NT2/D1 (cell line): ENCODE results near the gene ARIH2.

Experiments
- DNase-seq: peaks from one replicate; pipeline ENCODE4 v3.0.0-alpha.2; 2011; ENCODE audit warnings: low read depth, low spot score
- H3K27me3 ChIP-seq: 2 replicates; pipeline ENCODE4 v1.6.0; 2011; ENCODE audit warnings: mild to moderate bottlenecking; ENCODE audit not compliant: insufficient read length, insufficient read depth
- H3K36me3 ChIP-seq: 2 replicates; pipeline ENCODE4 v1.6.1; 2011; ENCODE audit warnings: mild to moderate bottlenecking, low read length, mixed read lengths; ENCODE audit not compliant: insufficient read depth, insufficient read length
- H3K4me1 ChIP-seq: 2 replicates; pipeline ENCODE4 v1.5.1; 2011; ENCODE audit not compliant: insufficient read depth, insufficient read length
- H3K4me3 ChIP-seq: 2 replicates; pipeline ENCODE4 v1.5.1; 2011; ENCODE audit warnings: low read depth; ENCODE audit not compliant: insufficient read length
- H3K9ac ChIP-seq: 2 replicates; pipeline ENCODE4 v1.6.0; 2011; ENCODE audit warnings: low read depth; ENCODE audit not compliant: insufficient read length
- H3K9me3 ChIP-seq: 2 replicates; pipeline ENCODE4 v1.5.1; 2011; ENCODE audit warnings: mild to moderate bottlenecking, low read length; ENCODE audit not compliant: insufficient read depth
- SUZ12 ChIP-seq: IDR thresholded peaks from 2 replicates; pipeline ENCODE4 v1.6.1; 2011; ENCODE audit not compliant: insufficient read length, insufficient read depth; ENCODE audit errors: extremely low read depth
- YY1 ChIP-seq: IDR thresholded peaks from 2 replicates; pipeline ENCODE4 v1.6.1; 2011; ENCODE audit not compliant: insufficient read length, insufficient read depth
- ZNF274 ChIP-seq: IDR thresholded peaks from 2 replicates; pipeline ENCODE4 v1.6.1; 2011; ENCODE audit warnings: mild to moderate bottlenecking, low read depth, low read length

The ARIH2 gene

GRCh38 chr3:49025793-49026520, 107.3 kb downstream of the ARIH2 start:
- no peak for DNase-seq
- peaks cover 22% of the 10 kb centered on the region for H3K4me1 ChIP-seq
- H3K27me3 ChIP-seq, result no peaks in the 10 kb centered on the region
- no peaks in the 10 kb centered on the region for H3K9me3 ChIP-seq
- TF ChIP-seq YY1, result no peak
- TF ChIP-seq ZNF274, result no peak
- no peak for TF ChIP-seq SUZ12
- H3K36me3 ChIP-seq, result peaks cover 74% of the 10 kb centered on the region
- H3K4me3 ChIP-seq, result no peak overlapping the region
- no peak overlapping the region for H3K9ac ChIP-seq

DNA sequence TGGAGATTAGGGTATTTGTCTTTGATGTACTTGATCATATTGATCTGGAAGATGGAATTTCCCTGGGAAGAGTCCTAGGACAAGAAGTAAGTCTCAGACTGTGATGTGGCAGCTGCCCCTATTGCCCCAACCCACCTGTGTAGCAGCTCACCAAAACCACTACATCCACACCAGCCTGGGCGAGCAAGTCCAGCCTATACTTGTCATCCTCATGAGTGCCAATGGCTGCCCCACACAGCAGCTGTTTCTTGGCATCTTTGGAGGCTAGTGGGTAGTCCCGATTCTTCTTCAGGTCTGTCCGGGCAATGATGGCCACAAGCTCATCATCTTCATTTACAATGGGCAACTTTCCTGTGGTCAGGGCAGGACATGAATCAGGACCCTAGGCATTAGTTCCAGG, 107.9 kb downstream of the ARIH2 start:
- TF ChIP-seq ZNF274, result no peak
- no peak for TF ChIP-seq SUZ12
- TF ChIP-seq YY1, result no peak
- peaks cover 79% of the 10 kb centered on the region for H3K36me3 ChIP-seq
- DNase-seq, result no peak
- no peaks in the 10 kb centered on the region for H3K9me3 ChIP-seq
- H3K27me3 ChIP-seq, result no peaks in the 10 kb centered on the region
- H3K4me1 ChIP-seq, result peaks cover 22% of the 10 kb centered on the region
- H3K4me3 ChIP-seq, result no peak overlapping the region
- H3K9ac ChIP-seq, result no peak overlapping the region

- no peak overlapping the region for H3K9ac ChIP-seq
- no peaks in the 10 kb centered on the region for H3K9me3 ChIP-seq
- no peak overlapping the region for H3K4me3 ChIP-seq
- no peak for TF ChIP-seq SUZ12
- no peak for TF ChIP-seq ZNF274
- no peak for TF ChIP-seq YY1
- no peaks in the 10 kb centered on the region for H3K27me3 ChIP-seq
- no peak for DNase-seq
- H3K36me3 ChIP-seq, result peaks cover 90% of the 10 kb centered on the region
- H3K4me1 ChIP-seq, result peaks cover 22% of the 10 kb centered on the region
These were observed 109.0 kb downstream of the ARIH2 start for GRCh38 chr3:49027634-49028033.

GRCh38 chr3:49028298-49028672, 109.6 kb downstream of the ARIH2 start:
- H3K9ac ChIP-seq, result peak overlapping the region; percentile 99
- H3K9me3 ChIP-seq, result no peaks in the 10 kb centered on the region
- peaks cover 90% of the 10 kb centered on the region for H3K36me3 ChIP-seq
- TF ChIP-seq YY1 (no peak), ZNF274 (no peak), SUZ12 (no peak)
- H3K27me3 ChIP-seq, result no peaks in the 10 kb centered on the region
- peak overlapping the region; percentile 77 for H3K4me3 ChIP-seq
- DNase-seq, result no peak
- peaks cover 20% of the 10 kb centered on the region for H3K4me1 ChIP-seq

DNA sequence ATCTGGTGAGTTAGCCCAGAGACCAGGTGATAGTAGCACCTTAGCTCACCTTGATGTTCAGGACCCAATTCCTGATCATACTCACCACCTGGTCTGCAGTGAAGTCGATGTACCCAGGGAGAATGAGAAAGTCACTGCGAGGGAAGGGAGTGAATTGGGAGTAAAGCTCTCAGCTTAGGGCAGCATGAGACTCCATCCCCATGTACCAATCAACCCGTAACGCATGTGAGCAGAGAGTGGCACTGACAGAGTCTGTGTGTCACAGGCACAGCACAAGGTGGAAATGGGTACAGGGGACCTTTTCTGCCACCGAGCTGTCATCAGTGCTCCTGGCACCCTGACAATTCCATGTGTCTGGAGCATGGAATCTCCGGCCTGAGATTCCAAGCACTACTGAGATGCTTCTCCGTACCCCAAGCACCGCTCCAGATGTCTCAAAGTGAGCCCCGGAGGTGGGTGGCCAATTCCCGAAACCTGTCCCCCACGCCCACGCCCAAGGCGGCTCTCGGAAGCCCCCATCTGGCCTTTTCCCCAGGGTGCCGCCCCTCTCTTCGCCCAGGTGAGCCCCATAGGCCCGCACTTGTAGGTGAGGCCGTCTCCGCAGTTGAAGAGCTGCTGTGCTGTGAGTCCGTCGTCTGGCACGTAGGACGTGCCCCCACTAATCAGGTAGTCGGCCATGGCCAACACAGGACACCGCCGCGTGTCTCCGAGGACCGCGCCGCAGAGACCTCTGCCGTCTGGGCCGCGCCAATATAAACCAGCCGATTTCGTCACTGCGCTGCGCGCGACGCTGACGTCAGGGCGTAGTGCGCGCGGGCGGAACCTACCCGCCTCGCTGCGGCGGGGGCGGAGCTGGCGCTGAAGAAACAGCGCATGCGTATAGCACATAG, 110.3 kb downstream of the ARIH2 start, which contains the start of gene IMPDH2:
Gene IMPDH2 (minus strand): TSS at position 726 of the 890 bp plus-strand sequence. CDS start 48 bp downstream, at position 678.
- peaks cover 87% of the 10 kb centered on the region for H3K36me3 ChIP-seq
- TF ChIP-seq ZNF274 (no peak), YY1 (no peak), SUZ12 (no peak)
- peak; percentile 91 for DNase-seq

GRCh38 chr3:49029563-49029884, 110.9 kb downstream of the ARIH2 start:
- no peaks in the 10 kb centered on the region for H3K9me3 ChIP-seq
- TF ChIP-seq SUZ12 (no peak), YY1 (no peak), ZNF274 (no peak)
- no peak for DNase-seq
- H3K4me1 ChIP-seq, result peaks cover 19% of the 10 kb centered on the region
- peak overlapping the region; percentile 77 for H3K4me3 ChIP-seq
- no peaks in the 10 kb centered on the region for H3K27me3 ChIP-seq
- peak overlapping the region; percentile 99 for H3K9ac ChIP-seq
- H3K36me3 ChIP-seq, result peaks cover 87% of the 10 kb centered on the region

More for the DNA sequence above, 110.3 kb downstream of the ARIH2 start, which contains the start of gene IMPDH2:
- Histone ChIP-seq H3K9ac (peak within 1 kb of the TSS; percentile 99), H3K4me3 (peak within 1 kb of the TSS; percentile 77), H3K9me3 (no peaks in the 10 kb centered on the region), H3K27me3 (no peaks in the 10 kb centered on the region), H3K4me1 (peaks cover 20% of the 10 kb centered on the region)

DNA sequence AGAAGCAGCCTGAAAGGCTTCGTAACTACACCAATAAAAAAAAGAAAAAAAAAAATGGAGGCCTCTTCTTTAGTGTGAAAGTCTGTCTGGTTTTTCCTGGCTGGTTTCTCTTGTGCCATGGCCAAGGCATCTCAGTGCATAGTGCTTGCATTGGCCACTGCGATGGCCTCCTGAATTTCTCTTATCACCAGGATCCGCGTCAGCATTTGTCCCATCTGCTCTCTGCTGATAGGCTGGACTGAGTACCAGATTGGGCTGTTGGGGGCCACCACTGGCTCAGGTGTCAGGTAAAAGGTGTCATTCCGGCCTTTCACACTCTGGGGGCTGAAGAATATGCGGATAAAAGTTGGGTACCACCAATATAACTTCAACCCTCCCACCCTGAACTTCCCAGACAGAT, 111.7 kb downstream of the ARIH2 start:
- Histone ChIP-seq H3K9ac (no peak overlapping the region), H3K36me3 (peaks cover 87% of the 10 kb centered on the region), H3K4me1 (peaks cover 15% of the 10 kb centered on the region), H3K9me3 (no peaks in the 10 kb centered on the region), H3K27me3 (no peaks in the 10 kb centered on the region), H3K4me3 (no peak overlapping the region)
- no peak for TF ChIP-seq SUZ12
- TF ChIP-seq ZNF274, result no peak
- no peak for TF ChIP-seq YY1
- DNase-seq, result no peak
